Caki2 (cell line): Measurements from ENCODE around the gene ERMP1. TPM values are rescaled to one million over a fixed set of nuclear protein-coding genes. Genes with fewer than 3 reads are reported as not detected.
"Not testable (repeated sequence)": the region's sequence is repeated elsewhere in the genome, so short reads cannot be mapped to it uniquely, and the experiment has no call there.

ENCODE experiments used
- DNase-seq: peaks from one replicate; pipeline ENCODE4 v3.0.0-alpha.2; 2015; ENCODE audit warnings: low read depth
- in situ Hi-C: cut with HindIII; loops from 2 replicates; pipeline ENCODE4 v1.10.0; 2016; ENCODE audit warnings: low sequenced_read_pairs, low pct_unique_long_range_greater_than_20kb, mixed read lengths
- total RNA-seq: library from RNA; depleted of rRNA; stranded (reverse); fragments of >200 nt; shearing (Covaris generic); gene quantifications from 2 replicates; pipeline ENCODE4 v1.2.3, GENCODE V29; 2014; ENCODE audit warnings: low replicate concordance; rRNA removed

Gene ERMP1
- total RNA-seq, result 12.6 and 16.3 TPM in 2 replicates

GRCh38 chr9:5832538-5833529 lies at the start of gene ERMP1:
Gene ERMP1 (minus strand): TSS chr9:5833117. CDS start chr9:5833027, 90 bp downstream.
- peak; percentile 73 for DNase-seq
- in situ Hi-C loops, result no loop called here

- DNase-seq, in situ Hi-C loops: not testable (repeated sequence)
Observed at GRCh38 chr9:5882244-5883012, 49.5 kb upstream of the ERMP1 start.

GRCh38 chr9:5879419-5880181 lies 46.7 kb upstream of the ERMP1 start:
- in situ Hi-C loops, result no loop called here
- DNase-seq, result peak; percentile 56

- in situ Hi-C loops, result no loop called here
- no peak for DNase-seq
Observed at GRCh38 chr9:5876711-5877110, 43.8 kb upstream of the ERMP1 start.

- no peak for DNase-seq
- in situ Hi-C loops, result no loop called here
Observed at GRCh38 chr9:5876026-5876425, 43.1 kb upstream of the ERMP1 start.

- in situ Hi-C loops, result no loop called here
- no peak for DNase-seq
Observed at GRCh38 chr9:5874048-5874447, 41.1 kb upstream of the ERMP1 start.

- in situ Hi-C loops, result no loop called here
- DNase-seq, result no peak
Observed at GRCh38 chr9:5873439-5873838, 40.5 kb upstream of the ERMP1 start.

GRCh38 chr9:5872511-5872910 lies 39.6 kb upstream of the ERMP1 start:
- in situ Hi-C loops, result no loop called here
- no peak for DNase-seq

GRCh38 chr9:5871785-5872184 lies 38.9 kb upstream of the ERMP1 start:
- in situ Hi-C loops, result no loop called here
- no peak for DNase-seq

- in situ Hi-C loops, result no loop called here
- peak; percentile 14 for DNase-seq
Observed at GRCh38 chr9:5870691-5871090, 37.8 kb upstream of the ERMP1 start.

GRCh38 chr9:5870020-5870339 lies 37.1 kb upstream of the ERMP1 start:
- DNase-seq, result no peak
- in situ Hi-C loops, result no loop called here

- in situ Hi-C loops, result no loop called here
- DNase-seq, result no peak
Observed at GRCh38 chr9:5869315-5870019, 36.5 kb upstream of the ERMP1 start.

GRCh38 chr9:5868235-5868634 lies 35.3 kb upstream of the ERMP1 start:
- no peak for DNase-seq
- in situ Hi-C loops, result no loop called here

GRCh38 chr9:5866685-5867084 lies 33.8 kb upstream of the ERMP1 start:
- in situ Hi-C loops, result no loop called here
- no peak for DNase-seq

GRCh38 chr9:5866272-5866671 lies 33.4 kb upstream of the ERMP1 start:
- in situ Hi-C loops, result no loop called here

GRCh38 chr9:5864446-5864845 lies 31.5 kb upstream of the ERMP1 start:
- DNase-seq, result no peak
- in situ Hi-C loops, result no loop called here

More at GRCh38 chr9:5866272-5866671, 33.4 kb upstream of the ERMP1 start:
- DNase-seq, result no peak

- in situ Hi-C loops, result no loop called here
- DNase-seq, result no peak
Observed at GRCh38 chr9:5863092-5863746, 30.3 kb upstream of the ERMP1 start.
